GM21381 (cell line): ENCODE results near the gene BIVM.

Source experiments
- ATAC-seq: cut with Tn5 transposase; IDR thresholded peaks from one replicate; pipeline ENCODE4 v1.9.1; 2021; ENCODE audit warnings: mild to moderate bottlenecking, moderate library complexity; ENCODE audit not compliant: unreplicated experiment

The BIVM gene

DNA sequence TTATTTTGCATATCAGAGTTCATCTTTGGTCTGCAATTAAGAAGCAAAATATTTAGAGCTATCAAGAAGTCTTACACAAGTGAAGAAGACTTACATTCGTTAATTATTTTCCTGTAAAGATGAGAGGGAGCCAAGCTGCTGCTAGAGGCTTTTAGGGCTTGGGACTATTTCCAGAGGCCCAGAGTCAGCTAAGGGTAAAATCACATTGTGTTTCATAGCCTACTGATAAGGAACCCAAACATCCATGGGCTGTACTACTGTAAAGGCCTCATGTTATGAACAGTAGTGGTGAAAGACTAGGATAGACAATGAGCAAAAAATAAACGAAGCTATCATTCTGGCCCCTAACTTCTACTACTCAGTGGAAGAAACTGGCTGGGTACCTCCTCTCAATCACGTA, 14.4 kb upstream of the BIVM start:
- no peak for ATAC-seq

- no peak for ATAC-seq
These were observed 10.2 kb upstream of the BIVM start for GRCh38 chr13:102788683-102789082.

DNA sequence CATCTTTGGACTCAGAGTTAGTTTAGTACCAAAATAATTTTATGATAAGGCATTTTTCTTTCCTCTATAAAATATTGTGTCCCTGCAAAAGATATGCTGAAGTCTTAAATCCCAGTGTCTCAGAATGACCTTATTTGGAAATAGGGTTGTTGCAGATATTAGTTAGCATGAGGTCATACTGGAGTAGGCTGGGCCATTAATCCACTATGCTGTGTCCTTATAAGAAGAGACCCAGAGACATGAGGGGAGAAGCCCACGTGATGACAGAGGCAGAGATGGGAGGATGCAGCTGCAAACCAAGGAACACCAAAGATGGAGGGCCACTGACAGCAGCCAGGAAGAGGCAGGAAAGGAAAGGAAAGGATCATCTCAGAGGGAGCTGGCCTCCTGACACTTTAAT, 6.5 kb upstream of the BIVM start:
- ATAC-seq, result no peak

DNA sequence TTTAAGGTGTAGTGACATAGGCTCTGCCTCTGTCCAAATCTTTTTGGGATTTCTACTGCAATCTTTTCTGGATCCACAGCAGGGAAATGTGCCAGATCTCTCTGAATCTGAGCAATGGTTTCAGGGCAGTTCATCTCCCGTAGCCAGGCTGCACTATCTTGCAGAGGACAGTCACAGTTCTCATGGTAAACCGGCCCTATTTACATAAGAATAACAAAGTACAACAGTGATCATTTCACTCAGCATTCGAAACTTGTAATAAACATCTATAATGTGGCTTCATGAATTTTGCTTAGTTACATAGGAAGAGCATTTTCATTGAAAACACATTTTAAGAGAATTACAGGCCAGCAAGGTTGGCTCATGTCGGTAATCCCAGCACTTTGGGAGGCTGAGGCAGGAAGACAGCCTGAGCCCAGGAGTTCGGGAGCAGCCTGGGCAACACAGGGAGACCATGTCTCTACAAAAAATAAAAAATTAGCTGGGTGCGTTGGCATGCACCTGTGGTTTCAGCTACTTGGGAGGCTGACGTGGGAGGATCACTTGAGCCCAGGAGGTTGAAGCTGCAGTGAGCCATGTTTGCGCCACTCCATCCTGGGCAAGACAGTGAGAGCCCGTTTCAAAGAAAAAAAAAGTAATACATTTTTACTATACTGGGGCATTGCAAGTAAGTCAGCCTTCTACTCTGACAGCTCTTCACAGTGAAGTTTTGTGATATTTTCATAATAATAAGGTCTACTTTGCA, 5.1 kb upstream of the BIVM start:
- no peak for ATAC-seq

GRCh38 chr13:102799426-102800144, 666 bp downstream of the BIVM start:
- peak; percentile 5 for ATAC-seq

GRCh38 chr13:102800145-102801041, 1.5 kb downstream of the BIVM start:
- ATAC-seq, result peak; percentile 74

DNA sequence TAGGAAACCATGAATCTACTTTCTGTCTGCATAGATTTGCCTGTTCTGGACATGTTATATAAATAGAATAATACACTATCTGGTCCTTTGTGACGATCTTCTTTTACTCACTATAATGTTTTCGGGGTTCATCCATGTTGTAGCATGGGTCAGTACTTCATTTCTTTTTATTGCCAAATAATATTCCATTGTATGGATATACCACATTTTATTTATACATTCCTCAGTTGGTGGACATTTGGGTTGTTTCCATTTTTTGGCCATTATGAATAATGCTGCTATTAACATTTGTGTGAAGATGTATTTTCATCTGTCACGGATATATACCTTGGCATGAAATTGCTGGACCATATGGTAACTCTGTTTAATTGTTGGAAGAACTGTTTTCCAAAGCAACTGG, 6.8 kb downstream of the BIVM start:
- no peak for ATAC-seq

DNA sequence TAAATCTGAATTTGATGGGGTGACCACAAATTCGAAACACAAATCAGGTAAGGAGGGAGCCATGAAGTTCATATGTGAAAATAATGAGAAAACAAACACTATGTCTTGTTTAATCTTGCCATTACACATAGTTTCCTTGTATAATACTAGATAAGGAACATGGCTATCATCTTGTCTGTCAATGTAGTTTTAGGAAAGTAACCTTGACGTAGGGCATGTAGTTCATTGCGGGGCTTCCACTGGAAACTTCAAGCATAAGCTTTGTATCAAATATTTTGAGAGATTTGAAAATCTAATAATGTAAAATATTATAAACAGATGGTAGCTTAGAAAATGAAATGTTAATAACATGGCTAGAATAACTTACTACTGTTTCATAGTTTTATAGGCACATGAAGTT, 8.8 kb downstream of the BIVM start:
- no peak for ATAC-seq

- ATAC-seq, result no peak
These were observed 13.8 kb downstream of the BIVM start for GRCh38 chr13:102812611-102813287.

GRCh38 chr13:102814025-102814607, 15.2 kb downstream of the BIVM start:
- ATAC-seq, result no peak

DNA sequence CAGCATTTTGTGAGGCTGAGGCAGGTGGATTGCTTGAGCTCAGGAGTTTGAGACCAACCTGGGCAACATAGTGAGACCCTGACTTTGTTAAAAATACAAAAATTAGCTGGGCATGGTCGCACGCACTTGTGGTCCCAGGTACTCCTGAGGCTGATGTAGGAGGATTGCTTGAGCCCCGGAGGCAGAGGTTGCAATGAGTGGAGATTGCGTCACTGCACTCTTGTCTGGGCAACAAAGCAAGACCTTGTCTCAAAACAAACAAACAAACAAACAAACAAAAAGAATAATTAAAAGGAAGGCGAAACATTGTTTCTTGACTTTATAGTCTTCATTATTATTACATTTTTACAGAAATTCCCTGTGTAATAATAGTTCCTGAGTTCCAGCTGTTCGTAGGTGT, 15.9 kb downstream of the BIVM start:
- no peak for ATAC-seq

- ATAC-seq, result no peak
These were observed 16.9 kb downstream of the BIVM start for GRCh38 chr13:102815788-102816187.

GRCh38 chr13:102816708-102817107, 17.8 kb downstream of the BIVM start:
- no peak for ATAC-seq

GRCh38 chr13:102817241-102817640, 18.3 kb downstream of the BIVM start:
- ATAC-seq, result no peak

- ATAC-seq, result no peak
These were observed 19.0 kb downstream of the BIVM start for GRCh38 chr13:102817907-102818306.

DNA sequence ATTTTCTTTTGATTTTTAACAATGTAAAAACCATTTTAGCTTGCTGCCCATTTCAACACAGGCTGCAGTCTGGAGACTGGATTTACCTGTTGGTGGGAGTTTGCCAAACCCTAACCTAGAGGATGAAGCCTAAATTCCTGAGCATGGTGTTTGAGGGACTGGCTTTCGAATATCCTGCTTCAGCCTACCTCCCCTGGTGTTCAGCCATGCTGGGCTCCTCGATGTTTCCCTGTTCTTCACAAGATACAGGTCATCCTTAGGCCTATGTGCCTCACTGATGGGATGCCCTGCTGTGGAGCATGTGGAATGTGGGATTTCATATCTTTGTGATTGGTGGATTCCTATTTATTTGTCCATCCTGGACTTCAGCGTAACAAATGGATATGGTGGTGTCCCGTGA, 26.5 kb downstream of the BIVM start:
- no peak for ATAC-seq

- no peak for ATAC-seq
These were observed 27.2 kb downstream of the BIVM start for GRCh38 chr13:102825921-102826706.

GRCh38 chr13:102830646-102831045, 31.7 kb downstream of the BIVM start:
- no peak for ATAC-seq

- ATAC-seq, result no peak
These were observed 37.6 kb downstream of the BIVM start for GRCh38 chr13:102836471-102836870.

- no peak for ATAC-seq
These were observed 39.4 kb downstream of the BIVM start for GRCh38 chr13:102838273-102838672.
